GM20000 (cell line): ENCODE results near the gene RFC2.

Experiments
- DNase-seq: peaks from one replicate; pipeline ENCODE4 v3.0.0; 2012; ENCODE audit warnings: low spot score
- TF ChIP-seq, protein P1 (sequence below): IDR thresholded peaks from 2 replicates; pipeline ENCODE4 v1.5.1; 2012; ENCODE audit warnings: mild to moderate bottlenecking, control low read depth; ENCODE audit errors: extremely low read depth, missing control alignments

The RFC2 gene

DNA sequence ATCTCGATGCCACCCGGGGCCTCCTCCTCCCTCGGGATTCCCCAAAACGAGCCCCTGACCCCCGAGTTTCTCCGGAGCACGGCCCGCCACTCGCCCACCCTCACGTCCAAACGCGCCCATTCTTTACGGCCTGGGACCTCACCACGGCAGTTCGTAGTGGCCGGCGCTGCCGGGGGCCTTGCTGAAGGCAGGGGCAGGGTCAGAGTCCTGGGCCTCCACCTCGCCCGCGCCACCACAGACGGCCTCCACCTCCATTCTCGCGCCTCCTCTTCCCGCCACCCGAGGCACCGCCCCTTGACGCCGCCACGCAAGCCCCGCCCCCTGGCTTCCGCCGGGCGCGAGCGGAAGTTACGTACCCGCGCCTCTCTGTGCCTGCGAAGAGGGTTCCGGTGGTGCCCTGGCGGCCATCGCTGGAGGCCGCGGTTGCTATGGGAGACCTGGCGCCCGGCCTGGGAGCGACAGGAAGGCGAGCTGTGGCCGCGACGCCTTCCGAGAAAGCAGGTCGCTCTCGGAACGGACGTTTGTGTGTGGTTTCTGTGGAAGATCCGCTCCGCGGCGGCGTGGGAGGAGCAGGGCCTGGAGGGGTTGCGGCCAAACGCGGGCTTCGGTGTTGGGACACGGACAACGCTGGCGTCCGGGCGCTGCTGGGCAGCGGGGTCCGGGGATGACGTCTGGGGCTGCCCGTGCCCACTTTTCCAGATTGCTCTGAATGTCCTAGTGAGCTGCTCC lies at the start of gene RFC2:
Gene RFC2, minus strand, starts transcription at position 271 of the 729 bp plus-strand sequence. Its CDS starts 16 bp downstream, at position 255.
- peak; percentile 96 for DNase-seq
- TF ChIP-seq, protein P1, sequence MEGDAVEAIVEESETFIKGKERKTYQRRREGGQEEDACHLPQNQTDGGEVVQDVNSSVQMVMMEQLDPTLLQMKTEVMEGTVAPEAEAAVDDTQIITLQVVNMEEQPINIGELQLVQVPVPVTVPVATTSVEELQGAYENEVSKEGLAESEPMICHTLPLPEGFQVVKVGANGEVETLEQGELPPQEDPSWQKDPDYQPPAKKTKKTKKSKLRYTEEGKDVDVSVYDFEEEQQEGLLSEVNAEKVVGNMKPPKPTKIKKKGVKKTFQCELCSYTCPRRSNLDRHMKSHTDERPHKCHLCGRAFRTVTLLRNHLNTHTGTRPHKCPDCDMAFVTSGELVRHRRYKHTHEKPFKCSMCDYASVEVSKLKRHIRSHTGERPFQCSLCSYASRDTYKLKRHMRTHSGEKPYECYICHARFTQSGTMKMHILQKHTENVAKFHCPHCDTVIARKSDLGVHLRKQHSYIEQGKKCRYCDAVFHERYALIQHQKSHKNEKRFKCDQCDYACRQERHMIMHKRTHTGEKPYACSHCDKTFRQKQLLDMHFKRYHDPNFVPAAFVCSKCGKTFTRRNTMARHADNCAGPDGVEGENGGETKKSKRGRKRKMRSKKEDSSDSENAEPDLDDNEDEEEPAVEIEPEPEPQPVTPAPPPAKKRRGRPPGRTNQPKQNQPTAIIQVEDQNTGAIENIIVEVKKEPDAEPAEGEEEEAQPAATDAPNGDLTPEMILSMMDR: no peak

DNA sequence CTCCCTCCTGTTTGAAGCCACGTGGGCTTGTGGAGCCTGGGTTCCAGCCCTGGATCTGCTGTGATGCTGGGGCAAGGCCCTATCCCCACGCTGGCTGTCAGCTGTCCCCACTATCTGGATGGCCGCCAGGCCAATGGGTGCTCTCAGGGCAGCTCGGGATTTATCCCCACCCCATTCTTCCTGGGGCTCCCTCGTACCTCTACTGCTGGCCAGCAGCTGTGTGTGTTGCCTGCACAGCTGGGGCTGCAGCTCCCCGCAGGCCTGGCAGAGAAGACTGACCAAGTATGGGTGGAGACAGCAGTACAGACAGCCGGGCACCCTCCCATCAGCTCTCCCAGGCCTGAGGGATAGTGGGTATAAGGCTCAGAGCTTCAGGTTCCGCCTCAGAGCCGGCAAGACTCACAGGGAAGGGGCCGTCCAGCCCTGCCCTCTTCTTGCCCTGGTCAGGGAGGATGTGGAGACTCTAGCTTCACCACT lies 48.6 kb upstream of the RFC2 start:
- TF ChIP-seq, protein P1: no peak
- no peak for DNase-seq

DNA sequence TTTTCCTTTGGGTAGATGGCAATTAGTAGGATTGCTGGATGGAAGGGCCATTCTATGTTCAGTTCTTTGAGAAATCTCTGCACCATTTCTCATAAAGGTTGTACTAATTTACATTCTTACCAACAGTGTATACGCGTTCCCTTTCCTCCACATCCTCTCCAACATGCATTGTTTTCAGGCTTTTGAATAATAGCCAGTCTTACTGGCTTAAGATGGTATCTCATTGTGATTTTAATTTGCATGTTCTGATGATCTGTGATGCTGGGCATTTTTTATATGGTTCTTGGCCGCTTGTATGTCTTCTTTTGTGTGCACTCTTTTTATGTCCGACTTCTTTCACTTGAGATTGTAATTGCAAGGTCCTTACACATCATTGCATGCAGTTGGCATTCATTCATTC lies 46.7 kb upstream of the RFC2 start:
- no peak for DNase-seq
- TF ChIP-seq, protein P1: no peak

DNA sequence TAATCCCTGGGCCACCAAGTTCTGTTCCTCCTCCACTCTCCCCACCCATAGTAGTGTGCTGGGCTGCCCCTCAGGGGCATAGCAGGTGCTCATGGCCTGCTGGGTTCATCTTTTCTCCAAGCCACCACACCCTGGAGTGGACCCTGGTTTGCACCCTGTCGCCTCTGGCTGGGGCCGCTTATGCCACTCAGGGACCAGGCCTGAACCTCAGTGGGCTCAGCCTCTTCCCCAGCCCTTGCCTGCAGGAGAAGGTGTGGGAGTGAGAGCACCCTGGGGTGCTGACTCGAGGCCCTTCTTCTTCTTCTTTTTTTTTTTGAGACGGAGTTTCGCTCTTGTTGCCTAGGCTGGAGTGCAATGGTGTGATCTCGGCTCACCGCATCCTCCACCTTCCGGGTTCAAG lies 45.2 kb upstream of the RFC2 start:
- TF ChIP-seq, protein P1: no peak
- DNase-seq: no peak

DNA sequence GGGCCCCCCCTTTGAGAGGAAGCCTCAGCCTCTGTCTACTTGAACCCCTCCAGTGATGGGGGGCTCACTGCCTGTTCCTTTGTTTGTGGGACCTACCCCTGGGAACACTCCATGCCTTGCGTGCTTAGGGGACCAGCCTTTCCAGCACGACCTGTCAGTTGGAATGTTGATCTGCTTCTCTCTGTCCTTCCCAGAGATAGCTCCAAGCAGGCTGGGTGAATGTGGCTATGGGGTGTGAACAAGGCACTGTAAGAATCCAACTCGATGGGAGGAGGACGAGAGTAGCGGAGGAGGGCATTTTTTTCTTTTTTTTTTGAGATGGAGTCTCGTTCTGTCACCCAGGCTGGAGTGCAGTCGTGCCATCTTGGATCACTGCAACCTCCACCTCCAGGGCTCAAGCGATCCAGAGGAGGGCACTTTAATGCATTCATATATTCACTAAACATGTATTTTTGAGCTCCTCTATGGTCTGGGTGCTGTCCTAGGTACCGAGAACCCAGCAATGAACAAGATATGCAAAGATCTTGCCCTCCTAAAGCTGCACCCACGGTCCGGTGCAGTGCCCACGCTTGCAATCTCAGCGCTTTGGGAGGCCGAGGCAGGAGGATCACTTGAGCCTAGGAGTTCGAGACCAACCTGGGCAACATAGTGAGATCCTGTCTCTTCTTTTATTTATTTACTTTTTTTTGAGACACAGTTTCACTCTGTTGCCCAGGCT lies 43.5 kb upstream of the RFC2 start:
- no peak for DNase-seq
- TF ChIP-seq, protein P1: no peak

DNA sequence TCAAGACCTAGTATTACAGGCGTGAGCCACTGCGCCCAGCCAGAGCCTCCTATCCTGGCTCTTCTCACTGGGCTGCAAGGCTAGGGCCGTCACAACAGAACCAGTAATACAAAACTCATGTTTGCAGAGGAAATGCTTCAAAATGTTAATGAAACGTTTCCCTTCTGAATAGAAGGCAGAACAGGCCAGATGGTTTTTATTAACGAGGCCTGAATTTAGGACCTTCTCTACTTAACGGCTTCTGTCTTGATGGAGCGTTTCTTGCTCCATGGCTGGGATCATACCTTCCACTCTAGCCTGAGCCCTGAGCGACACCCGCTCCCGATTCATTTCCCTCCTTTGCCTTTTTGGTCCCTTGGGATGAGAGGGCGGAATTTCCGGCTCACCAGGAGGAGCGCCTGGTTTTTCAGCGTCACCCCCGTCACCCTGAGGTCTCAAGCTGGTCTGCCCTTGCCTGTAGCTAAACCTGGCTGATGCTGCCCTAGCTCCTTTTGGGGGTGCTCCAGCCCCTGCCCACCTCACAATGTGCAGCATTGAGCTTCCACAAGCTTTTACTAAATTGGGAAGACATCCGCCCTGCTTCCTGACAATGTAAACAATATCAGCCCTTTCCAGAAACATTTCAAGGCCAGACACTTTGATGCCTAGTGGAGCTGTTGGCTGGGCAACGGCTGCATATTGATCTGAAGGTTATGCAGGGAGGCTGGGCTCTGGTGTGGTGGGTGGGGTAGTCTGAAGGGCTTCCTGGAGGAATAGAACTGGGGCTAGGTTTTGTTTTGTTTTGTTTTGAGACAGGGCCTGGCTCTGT lies 40.2 kb upstream of the RFC2 start:
- no peak for DNase-seq
- TF ChIP-seq, protein P1: no peak
